ENCODE results near the gene MED29. TPM values are rescaled to one million over a fixed set of nuclear protein-coding genes. Genes with fewer than 3 reads are reported as not detected.

Gene MED29
- total and polyA plus RNA-seq, 2 of the 13 experiments (the other 11 are each of a cell fraction or from before 2014, with no cell fraction given) = 14.0 to 19.7 TPM

DNA sequence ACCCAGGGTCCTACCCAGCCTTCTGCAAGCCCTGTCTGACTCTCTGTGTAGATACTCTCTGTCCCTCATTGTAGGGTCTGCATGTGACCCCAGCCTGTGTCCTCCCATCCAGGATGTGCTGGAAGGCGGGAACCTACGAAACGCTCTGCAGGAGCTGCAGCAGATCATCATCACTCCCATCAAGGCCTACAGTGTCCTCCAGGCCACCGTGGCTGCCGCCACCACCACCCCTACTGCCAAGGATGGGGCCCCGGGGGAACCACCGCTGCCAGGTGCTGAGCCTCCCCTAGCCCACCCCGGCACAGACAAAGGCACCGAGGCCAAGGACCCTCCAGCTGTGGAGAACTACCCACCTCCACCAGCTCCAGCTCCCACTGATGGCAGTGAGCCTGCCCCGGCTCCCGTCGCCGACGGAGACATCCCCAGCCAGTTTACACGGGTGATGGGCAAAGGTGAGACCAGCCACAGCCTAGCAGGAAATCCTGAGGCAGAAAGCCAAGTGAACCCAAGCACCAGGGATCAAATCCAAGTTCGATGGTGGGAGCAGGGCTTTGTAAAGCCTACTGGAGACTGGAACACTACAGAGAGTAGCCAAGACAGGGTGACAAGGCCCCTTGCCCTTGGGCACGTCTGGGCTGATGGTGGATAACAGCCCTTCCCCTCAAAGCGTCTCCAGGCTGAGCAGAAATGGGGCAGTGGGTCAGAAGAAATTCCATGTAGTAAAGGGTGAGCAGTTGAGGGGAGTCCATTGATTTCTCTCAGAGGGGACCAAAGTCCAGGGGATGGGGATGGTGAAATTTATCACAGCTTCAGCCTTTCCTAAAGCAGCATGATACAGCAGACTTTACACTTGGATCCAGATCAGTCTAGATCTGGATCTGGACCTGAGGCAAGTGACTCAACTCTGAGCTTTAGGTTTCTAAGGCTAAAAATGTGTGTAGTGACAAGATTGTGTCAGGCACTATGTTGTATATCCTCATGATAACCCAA is 13.5 kb upstream of the MED29 start (continued):
- no peak for TF ChIP-seq HMGXB3 (CRISPR knock-in tag; IDR thresholded peaks at IDR 0.05; ENCODE audit: borderline replicate concordance)
- no peak for TF ChIP-seq ZNF569 (CRISPR knock-in tag; IDR thresholded peaks at IDR 0.05; ENCODE audit: borderline replicate concordance)
- TF ChIP-seq HNRNPUL1 (IDR thresholded peaks at IDR 0.05; ENCODE audit: low read depth, low read length) = no peak
- TF ChIP-seq RFX3 (CRISPR knock-in tag; IDR thresholded peaks at IDR 0.05) = no peak
- TF ChIP-seq, protein P1, sequence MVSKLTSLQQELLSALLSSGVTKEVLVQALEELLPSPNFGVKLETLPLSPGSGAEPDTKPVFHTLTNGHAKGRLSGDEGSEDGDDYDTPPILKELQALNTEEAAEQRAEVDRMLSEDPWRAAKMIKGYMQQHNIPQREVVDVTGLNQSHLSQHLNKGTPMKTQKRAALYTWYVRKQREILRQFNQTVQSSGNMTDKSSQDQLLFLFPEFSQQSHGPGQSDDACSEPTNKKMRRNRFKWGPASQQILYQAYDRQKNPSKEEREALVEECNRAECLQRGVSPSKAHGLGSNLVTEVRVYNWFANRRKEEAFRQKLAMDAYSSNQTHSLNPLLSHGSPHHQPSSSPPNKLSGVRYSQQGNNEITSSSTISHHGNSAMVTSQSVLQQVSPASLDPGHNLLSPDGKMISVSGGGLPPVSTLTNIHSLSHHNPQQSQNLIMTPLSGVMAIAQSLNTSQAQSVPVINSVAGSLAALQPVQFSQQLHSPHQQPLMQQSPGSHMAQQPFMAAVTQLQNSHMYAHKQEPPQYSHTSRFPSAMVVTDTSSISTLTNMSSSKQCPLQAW (CRISPR knock-in tag; IDR thresholded peaks at IDR 0.05) = peak; percentile 23; the same call in 1 of the 2 replicates
- no peak for TF ChIP-seq LCORL (IDR thresholded peaks at IDR 0.05)
- TF ChIP-seq LCORL (CRISPR knock-in tag; IDR thresholded peaks at IDR 0.05) = 0 out of 2 replicates have a peak, but pooled peaks have one; percentile 32
- TF ChIP-seq, protein P2, sequence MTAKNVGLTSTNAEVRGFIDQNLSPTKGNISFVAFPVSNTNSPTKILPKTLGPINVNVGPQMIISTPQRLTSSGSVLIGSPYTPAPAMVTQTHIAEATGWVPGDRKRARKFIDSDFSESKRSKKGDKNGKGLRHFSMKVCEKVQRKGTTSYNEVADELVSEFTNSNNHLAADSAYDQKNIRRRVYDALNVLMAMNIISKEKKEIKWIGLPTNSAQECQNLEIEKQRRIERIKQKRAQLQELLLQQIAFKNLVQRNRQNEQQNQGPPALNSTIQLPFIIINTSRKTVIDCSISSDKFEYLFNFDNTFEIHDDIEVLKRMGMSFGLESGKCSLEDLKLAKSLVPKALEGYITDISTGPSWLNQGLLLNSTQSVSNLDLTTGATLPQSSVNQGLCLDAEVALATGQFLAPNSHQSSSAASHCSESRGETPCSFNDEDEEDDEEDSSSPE (CRISPR knock-in tag; IDR thresholded peaks at IDR 0.05) = no peak
- TF ChIP-seq ZNF788 (CRISPR knock-in tag; IDR thresholded peaks at IDR 0.05; ENCODE audit: borderline replicate concordance) = no peak
- no peak for TF ChIP-seq ZNF660 (CRISPR knock-in tag; IDR thresholded peaks at IDR 0.05; ENCODE audit: borderline replicate concordance, low read depth)
- no peak for TF ChIP-seq MTA3 (CRISPR knock-in tag; IDR thresholded peaks at IDR 0.05)
- TF ChIP-seq JUND (CRISPR knock-in tag; IDR thresholded peaks at IDR 0.05) = no peak
- no peak for TF ChIP-seq GFI1 (CRISPR knock-in tag; IDR thresholded peaks at IDR 0.05; ENCODE audit: borderline replicate concordance)
- TF ChIP-seq, protein P3, sequence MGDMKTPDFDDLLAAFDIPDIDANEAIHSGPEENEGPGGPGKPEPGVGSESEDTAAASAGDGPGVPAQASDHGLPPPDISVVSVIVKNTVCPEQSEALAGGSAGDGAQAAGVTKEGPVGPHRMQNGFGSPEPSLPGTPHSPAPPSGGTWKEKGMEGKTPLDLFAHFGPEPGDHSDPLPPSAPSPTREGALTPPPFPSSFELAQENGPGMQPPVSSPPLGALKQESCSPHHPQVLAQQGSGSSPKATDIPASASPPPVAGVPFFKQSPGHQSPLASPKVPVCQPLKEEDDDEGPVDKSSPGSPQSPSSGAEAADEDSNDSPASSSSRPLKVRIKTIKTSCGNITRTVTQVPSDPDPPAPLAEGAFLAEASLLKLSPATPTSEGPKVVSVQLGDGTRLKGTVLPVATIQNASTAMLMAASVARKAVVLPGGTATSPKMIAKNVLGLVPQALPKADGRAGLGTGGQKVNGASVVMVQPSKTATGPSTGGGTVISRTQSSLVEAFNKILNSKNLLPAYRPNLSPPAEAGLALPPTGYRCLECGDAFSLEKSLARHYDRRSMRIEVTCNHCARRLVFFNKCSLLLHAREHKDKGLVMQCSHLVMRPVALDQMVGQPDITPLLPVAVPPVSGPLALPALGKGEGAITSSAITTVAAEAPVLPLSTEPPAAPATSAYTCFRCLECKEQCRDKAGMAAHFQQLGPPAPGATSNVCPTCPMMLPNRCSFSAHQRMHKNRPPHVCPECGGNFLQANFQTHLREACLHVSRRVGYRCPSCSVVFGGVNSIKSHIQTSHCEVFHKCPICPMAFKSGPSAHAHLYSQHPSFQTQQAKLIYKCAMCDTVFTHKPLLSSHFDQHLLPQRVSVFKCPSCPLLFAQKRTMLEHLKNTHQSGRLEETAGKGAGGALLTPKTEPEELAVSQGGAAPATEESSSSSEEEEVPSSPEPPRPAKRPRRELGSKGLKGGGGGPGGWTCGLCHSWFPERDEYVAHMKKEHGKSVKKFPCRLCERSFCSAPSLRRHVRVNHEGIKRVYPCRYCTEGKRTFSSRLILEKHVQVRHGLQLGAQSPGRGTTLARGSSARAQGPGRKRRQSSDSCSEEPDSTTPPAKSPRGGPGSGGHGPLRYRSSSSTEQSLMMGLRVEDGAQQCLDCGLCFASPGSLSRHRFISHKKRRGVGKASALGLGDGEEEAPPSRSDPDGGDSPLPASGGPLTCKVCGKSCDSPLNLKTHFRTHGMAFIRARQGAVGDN (CRISPR knock-in tag; IDR thresholded peaks at IDR 0.05) = peak; percentile 39; the same call in 1 of the 2 replicates
- no peak for TF ChIP-seq RORA (CRISPR knock-in tag; IDR thresholded peaks at IDR 0.05)
- TF ChIP-seq NR3C1 (CRISPR knock-in tag; IDR thresholded peaks at IDR 0.05) = no peak
- no peak for TF ChIP-seq TBX2 (CRISPR knock-in tag; IDR thresholded peaks at IDR 0.05; ENCODE audit: borderline replicate concordance)

Data from HepG2 (cell line).